ENCODE data around the gene FOSL2. TPM values are rescaled to one million over a fixed set of nuclear protein-coding genes. Genes with fewer than 3 reads are reported as not detected.

FOSL2 gene
- total RNA-seq, 1 donor from 2014 or later, result 166 TPM

DNA sequence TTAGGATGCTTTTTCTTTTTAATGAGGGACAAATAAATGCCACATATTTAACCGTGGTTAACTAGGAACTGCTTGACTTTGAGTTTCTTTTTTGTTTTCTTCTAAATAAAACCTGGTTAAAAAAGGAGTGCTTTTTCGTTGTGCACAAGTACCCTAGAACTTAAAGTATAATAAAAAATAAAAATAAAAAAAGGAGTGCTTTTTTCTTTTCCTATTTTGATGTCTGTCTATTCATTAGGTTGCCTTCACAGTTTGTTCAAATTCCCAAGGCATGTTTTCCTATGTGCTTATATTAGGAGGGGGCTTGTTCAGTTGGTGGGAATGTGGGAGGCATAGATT is 4.4 kb downstream of the FOSL2 start:
- no peak for ATAC-seq

DNA sequence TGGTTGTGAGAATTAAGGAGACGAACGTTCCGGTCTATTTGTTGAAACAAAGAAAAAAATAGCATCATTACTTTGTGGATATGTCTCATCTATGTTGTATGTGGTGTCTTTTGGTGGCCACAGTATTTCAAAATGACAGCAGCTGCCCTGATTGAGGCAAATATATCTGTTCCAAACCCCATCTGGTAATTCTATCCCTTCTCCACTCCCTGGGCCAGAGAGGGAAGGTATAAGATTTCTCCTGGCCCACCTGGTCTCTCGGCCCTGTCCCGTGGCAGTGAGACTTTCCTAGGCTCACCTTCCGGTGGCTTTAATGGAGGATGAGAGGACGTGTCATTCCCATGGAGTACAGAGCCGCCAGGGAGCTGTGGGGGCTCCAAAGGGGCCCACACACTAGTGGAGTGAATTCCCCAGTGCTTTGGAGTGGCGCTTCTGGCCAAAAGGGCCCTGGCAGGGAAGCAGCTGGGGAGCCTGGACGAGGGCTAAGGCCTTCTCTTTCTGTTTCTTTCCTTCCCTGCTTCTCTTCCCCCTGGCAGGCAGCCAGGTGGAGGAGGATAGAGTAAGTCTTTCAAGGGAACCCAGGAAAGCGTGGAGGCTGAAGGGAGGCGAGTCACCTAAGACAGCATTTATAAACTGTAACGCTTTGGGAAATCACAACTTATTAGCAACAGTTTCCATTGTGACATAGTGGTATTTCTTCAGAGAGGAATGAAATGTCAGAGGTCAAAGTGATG is 5.6 kb downstream of the FOSL2 start:
- ATAC-seq, result no peak

DNA sequence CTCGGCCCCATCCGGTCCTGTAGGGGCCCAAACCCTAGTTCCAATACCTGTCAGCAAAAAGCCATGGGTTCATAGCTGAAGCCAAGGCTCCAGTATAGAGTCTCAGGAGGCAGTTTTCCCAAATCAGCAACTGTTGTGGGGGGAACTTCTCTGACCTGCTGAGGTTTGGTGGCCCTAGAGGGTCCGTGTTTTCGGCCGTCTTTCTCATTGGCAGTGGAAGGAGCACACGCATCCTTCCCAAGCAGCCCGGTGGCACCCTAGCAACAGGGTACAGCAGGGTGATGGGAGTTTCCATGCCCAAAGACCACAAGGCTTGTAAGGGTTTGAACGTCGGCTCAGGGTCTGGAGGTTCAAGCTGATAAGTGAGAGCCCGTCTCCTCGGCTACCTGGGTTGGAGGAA is 6.6 kb downstream of the FOSL2 start:
- no peak for ATAC-seq

DNA sequence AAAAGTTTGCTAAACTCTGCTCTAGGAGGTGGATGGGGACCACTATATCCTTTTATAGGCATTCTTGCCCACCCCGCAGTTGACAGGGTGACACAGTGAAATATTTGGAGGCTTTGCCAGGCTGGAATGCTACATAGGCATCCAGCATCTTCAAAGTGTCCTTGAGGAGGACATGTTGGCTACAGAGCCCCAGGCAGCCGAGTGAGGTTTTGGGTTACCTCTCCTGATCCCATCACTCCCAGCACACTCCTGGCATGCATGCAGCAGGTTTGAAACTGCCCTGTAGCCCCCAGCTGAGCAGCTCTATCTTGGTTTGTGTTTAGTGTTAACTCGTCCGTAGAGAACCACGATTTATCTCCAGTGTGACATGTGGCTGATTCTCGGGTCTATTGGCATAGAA is 7.3 kb downstream of the FOSL2 start:
- ATAC-seq, result no peak

DNA sequence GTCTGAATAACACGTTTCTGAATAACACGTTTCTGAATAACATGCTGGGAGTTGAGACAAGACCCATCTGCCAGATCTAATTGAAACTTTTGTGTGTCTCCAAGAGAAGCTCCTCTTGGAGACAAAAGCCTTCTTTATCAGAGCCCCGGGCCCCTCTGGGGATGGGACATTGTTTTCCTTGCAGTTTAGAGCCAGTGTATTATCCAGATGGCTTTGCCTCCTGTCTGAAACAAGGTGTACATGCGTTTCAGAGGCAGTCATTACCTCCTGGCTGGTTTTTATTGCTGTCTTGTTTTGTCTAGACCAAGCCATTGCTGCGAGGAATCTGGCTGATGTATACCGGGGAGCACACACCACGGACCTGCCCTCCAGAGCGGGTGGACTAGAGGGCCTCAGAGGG is 7.8 kb downstream of the FOSL2 start:
- no peak for ATAC-seq

DNA sequence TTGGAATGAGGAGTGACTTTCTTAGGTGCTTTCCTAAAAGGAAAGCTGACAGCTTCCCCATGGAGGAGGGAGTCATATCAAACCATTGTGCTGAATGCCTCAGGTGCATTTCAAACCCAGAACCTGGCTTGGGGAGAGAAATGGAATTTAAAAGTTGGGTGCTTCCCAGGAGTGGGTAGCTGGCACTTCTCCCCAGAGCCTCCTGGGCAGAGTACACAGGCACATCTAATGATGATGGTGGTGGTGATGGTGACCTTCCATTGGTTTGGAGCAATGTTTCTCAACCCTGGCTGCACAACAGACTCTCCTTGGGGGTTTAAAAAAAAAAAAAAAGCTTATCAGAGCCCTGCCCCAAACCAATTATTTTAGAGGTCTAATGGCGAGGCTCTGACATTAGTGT is 8.3 kb downstream of the FOSL2 start:
- no peak for ATAC-seq

DNA sequence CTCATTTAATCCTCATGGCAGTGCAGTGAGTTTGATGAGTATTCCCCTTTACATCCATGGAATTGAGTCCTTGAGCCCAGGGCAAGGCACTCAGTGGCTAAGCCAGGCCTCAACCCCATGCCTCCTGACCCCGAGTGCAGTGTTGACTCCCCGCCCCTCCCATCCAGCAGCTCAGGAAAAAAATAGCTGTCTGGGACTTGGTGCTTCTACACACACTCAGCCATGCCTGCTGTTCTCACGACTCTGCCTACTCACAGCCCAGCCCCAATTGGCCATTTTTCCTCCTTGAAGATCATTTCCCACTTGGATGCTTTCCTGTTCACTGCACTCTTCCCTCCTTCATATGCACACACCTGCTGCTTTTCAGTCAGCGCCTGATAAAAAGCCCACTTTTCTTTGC is 8.8 kb downstream of the FOSL2 start:
- ATAC-seq, result peak; percentile 8

DNA sequence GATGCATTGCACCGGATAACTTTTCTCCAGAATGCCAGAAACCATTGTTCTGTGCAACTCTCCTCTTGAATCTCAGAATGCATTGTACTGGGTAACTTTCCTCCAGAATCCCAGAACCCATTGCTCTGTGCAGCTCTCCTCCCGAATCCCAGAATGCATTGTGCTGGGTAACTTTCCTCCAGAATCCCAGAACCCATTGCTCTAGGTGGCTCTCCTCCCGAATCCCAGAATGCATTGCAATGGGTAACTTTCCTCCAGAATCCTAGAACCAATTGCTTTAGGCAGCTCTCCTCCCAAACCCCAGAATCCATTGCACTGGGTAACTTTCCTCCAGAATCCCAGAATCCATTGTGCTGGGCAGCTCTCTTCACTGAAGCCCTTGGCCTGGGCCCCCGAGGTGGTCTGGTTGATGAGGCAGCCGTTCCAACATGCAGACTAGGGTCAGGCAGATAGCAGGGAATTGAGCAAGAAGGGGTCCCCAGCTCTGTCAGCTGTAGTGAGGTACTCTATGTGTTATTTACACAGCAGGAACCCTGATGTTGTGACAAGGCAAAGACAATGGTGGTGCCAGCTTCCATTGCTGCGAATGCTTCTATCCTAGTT is 9.4 kb downstream of the FOSL2 start:
- ATAC-seq, result no peak

DNA sequence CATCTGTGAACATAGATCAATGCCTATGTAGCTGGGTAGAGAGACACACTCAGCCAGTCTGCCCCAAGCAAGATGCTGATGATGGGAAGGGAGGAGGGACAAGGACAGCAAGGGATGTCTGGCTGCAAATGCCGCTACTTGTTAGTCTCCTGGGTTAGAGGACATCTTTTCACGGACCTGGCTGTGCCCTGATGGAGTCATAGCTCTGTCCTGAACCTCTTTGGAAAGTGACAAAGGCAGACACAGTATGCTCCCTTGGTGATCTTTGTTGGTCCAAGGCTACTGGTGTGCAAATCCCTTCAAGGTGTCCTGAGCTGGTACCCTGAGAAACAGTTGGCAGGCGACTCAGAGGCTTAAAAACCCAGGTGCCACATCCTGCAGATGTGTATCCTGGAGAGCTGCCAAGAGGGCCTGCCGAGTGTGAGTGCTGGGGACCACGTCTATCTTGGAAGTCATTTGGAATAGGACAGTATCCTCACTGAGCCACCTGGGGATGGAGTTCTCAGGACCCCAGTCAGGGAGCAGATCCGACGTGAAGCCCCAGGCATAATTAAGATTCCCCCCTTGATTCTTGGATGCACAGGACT is 10.8 kb downstream of the FOSL2 start:
- ATAC-seq, result no peak

DNA sequence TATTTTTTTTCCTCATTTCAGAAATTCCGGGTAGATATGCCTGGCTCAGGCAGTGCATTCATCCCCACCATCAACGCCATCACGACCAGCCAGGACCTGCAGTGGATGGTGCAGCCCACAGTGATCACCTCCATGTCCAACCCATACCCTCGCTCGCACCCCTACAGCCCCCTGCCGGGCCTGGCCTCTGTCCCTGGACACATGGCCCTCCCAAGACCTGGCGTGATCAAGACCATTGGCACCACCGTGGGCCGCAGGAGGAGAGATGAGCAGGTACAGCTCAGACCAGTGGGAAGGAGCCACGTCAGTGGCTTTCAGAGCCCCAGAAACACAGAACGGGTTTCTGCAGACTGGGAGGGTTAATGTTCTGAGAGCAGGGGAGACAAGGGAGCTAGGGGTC is 11.4 kb downstream of the FOSL2 start:
- ATAC-seq, result no peak

DNA sequence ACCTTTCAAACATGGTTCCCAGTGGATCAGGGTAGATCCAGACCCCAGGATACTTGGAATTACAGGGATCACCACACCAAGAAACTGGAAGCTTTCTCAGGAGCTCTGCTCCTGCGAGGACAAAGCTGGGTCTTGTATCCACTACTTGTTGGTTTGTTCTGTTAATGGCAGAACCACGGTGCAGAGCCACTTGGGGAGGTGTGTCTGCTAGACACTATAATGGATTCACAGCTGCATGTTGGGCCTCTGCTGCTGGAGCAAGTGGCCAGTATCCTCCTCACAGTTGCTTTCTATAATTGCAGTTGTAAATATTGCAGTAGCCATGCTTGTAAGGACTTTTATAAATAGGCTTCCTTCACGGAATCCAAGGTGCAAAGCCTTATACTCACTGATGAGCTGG is 12.9 kb downstream of the FOSL2 start:
- ATAC-seq, result no peak

DNA sequence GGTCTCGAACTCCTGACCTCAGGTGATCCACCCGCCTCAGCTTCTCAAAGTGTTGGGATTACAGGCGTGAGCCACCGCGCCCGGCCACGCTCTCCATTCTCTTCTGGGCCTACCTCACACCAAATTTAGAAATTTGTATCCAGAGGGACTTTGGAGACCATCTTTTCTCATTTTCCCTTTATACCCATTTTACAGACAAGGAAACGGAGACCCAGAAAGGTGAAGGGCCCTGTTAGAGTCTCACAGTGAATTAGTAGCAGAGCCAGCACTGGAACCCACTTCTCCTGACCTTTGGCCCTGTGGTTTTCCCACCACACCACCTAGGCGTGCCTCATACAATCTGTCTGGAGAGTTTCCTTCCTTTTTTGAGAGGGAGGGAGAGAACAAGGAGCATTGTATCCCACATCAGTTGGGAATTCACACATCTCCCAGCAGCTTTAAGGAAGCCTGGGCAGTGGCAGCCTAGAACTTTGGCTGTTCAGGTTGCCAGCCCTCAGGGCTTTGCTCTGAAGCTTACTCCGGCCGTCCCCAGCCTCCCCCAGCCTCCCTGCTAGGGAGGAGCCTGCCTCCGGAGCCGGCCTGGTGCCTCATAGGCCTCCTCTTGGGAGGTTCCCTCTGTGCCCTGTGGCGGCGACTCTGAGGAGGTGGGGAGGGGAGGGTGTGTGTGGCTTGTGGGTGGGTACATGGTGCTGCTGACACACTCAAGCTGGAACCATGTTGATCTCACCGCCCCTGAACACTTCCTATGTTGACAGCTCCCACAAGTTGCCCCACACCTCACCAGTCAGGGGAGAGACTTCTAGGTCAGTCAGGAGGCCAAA is 13.8 kb downstream of the FOSL2 start:
- ATAC-seq, result peak; percentile 68

DNA sequence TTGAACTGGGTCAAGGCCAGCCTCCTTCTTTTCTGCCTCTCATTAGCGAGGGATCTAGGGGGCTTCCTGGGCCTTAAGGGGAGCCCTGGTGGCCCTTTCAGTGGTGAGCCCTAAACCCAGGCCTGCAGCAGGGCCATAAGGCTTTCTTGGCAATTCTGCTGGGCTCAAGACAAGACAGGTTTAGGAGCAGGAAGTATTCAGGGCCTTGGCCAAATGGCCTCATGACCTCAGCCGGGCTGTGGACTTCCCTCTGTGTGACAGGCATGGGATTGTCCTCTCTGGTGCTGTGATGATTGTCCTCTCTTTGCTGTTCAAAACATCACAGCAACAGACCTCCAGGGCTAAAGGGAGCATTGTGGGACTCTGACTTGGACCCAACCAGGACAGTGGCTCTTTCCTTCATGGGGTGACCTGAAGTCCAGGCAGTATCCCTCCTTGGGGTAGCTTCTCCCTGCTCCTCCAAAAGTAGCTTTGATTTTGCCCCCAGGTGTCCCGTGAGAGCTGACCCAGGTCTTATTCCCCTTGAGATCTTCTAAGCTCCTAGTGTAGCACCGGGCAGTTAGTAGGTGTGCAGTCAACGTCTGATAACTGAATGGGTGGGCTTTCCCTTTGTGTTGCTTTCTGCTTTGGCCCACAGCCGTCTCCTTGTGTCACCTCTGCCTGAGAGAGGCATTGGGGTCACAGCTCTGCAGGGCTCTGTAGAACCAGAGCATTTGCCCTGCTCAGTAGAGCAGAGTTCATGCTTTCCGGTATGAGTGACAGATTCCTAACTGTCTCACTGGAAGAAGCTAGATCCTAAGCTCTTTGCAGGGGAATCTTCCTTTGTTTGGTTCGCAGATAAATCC is 14.7 kb downstream of the FOSL2 start:
- peak; percentile 14 for ATAC-seq

DNA sequence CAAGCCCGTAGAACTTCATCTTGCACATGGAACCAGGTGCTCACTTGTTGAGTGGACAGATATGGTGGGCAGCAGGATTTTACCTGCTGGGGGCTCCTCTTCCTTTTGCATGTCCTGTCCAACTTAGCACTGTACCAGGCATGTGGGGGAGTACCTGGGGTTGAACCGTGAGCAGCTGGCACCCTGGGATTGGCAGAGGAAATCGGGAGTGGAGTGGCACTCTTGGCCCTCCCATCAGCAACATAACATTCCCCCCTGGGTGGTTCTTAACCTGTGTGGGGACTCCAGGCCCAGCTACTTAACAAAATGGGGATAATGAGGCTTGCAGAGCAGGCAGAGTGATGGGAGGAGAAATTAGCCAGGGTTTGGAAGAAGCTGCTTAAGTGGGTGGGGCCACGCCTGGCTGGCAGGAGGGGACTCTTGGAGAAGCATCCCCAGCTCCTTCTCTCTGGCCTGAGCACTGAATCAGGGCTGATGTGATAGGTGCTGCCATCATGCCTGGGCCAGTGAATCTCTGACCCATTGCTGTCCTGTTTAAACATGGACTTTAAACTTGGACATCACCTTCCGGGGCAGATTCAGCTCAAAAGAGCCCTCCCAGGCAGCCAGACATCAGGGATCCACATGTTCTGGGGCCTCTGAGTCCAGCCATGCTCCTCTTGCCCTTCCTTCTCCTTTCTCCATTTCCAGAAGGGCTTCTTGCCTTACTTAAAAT is 15.5 kb downstream of the FOSL2 start:
- ATAC-seq, result no peak

DNA sequence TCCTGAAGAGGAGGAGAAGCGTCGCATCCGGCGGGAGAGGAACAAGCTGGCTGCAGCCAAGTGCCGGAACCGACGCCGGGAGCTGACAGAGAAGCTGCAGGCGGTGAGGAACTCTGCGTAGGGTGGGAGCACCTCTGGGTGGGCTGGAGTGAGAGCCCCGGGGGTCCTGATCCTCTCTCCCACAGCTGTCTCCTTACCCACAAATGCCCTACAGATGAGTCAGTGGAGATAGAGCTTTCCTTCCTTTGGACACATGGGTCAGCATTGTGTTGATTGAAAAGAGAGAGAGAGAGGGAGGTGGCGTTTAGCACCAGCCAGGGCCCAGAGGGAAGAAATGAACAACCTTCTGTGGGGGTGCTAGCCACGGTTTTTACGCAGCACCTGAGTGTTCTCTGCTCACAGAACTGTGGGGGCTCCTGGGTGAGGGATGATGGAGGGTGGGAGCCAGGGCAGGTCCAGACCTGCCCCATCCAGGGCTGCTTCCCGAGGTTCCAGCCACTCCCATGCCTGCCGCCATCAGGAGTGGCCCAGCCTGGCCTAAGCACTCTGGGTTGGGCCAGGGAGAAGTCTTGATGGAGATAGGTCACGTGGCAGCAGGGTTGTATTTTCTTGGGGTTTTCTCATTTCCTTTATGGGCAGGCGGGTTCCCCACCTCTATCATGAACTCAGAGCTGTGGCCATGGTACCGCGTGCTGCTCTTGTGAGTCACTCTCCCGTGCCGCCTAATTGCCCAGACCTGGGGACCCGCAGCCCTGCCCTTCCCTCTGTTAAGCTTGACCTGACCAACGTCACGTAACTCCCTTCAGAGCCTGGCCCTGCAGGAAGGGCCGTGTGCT is 16.3 kb downstream of the FOSL2 start:
- peak; percentile 68 for ATAC-seq

DNA sequence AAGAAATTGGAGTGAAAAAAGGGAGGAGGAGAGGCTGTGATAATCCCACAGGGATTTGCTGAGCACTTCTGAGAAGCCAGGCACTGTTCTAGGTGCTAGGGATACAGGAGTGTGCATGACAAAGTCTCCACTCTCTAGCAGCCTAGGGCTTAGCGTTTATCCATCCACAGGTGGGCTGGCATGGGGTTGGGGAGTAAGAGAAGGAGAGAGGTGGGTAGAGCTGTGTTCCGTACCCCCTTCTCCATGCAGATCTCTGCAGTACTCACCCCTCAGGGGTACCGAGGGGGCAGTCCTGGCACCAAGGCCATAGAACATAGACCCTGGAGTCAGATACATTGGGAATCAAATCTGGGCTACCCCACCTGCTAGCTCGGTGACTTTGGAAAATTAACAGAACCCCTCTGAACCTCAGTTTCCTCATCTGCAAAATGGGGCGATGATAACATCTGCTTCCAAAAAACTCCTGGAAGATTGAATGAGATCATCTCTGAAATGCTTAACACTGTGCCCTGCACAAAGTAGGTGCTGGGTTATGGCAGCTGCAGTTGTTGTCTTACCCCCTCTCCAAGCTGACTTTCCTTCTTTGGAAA is 18.6 kb downstream of the FOSL2 start:
- ATAC-seq, result no peak

DNA sequence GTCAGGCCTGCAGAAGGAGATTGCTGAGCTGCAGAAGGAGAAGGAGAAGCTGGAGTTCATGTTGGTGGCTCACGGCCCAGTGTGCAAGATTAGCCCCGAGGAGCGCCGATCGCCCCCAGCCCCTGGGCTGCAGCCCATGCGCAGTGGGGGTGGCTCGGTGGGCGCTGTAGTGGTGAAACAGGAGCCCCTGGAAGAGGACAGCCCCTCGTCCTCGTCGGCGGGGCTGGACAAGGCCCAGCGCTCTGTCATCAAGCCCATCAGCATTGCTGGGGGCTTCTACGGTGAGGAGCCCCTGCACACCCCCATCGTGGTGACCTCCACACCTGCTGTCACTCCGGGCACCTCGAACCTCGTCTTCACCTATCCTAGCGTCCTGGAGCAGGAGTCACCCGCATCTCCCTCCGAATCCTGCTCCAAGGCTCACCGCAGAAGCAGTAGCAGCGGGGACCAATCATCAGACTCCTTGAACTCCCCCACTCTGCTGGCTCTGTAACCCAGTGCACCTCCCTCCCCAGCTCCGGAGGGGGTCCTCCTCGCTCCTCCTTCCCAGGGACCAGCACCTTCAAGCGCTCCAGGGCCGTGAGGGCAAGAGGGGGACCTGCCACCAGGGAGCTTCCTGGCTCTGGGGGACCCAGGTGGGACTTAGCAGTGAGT is 19.4 kb downstream of the FOSL2 start:
- no peak for ATAC-seq

DNA sequence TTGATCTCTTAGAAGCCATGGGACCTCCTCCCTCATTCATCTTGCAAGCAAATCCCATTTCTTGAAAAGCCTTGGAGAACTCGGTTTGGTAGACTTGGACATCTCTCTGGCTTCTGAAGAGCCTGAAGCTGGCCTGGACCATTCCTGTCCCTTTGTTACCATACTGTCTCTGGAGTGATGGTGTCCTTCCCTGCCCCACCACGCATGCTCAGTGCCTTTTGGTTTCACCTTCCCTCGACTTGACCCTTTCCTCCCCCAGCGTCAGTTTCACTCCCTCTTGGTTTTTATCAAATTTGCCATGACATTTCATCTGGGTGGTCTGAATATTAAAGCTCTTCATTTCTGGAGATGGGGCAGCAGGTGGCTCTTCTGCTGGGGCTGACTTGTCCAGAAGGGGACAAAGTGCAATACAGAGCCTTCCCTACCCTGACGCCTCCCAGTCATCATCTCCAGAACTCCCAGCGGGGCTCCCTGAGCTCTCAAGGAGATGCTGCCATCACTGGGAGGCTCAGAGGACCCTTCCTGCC is 20.0 kb downstream of the FOSL2 start:
- no peak for ATAC-seq

DNA sequence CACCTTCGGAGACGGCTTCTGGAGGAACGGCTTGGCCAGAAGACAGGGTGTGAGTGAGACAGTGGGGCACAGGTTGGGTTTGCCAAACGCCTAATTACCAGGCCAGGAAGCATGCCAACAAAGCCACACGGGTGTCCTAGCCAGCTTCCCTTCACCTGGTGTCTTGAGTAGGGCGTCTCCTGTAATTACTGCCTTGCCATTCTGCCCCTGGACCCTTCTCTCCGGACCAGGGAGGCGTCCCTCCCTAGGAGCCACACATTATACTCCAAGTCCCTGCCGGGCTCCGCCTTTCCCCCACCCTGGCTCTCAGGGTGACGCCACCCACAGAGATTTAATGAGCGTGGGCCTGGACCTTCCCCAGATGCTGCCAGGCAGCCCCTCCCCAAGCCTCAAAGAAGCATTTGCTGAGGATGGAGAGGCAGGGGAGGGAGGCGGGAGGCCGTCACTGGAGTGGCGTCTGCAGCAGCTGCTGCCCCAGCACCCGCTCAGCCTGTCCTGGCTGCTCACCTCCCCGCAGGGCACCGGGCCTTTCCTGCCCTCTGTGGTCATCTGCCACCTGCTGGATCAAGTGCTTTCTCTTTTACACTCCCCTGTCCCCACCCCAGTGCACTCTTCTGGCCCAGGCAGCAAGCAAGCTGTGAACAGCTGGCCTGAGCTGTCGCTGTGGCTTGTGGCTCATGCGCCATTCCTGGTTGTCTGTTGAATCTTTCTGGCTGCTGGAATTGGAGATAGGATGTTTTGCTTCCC is 20.7 kb downstream of the FOSL2 start:
- peak; percentile 27 for ATAC-seq

Data from esophagus mucosa (tissue), 1 donor.